ENCODE results near the gene NLRC3. TPM values are rescaled to one million over a fixed set of nuclear protein-coding genes. Genes with fewer than 3 reads are reported as not detected.
A peak's percentile ranks its signal among the peaks of the same experiment; 100 is the strongest.

Gene NLRC3
- total RNA-seq, 1 donor = under 0.01 TPM

DNA sequence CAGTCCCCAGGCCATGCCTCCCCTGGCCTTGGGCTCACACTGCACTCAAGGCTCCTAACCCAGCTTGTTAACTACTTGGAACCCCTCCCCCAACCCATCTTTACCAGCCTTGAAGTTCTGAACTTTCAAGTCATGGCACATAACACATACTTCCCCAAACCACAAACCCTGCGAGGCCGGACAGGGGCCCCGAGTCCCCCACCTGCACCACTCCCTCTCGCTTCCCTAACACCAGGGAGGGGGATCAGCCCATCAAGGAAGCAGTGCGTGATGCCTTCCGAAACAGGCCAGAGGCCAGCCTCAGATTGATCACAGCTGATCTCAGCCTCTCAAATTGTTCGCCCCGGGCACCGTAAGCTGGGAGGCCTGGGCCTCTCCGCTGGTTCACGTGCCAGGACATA lies 3.0 kb upstream of the NLRC3 start:
- Histone ChIP-seq H3K9me3 (ENCODE audit: low read depth, low read length) (no peaks in the 10 kb centered on the region), H3K27ac (ENCODE audit: low read depth, low read length) (no peak overlapping the region), H3K4me2 (ENCODE audit: insufficient read depth, low read length) (no peak overlapping the region), H3K4me3 (ENCODE audit: insufficient read depth, low read length) (no peak overlapping the region), H3K36me3 (ENCODE audit: insufficient read depth, low read length) (peaks cover 8% of the 10 kb centered on the region), H3K4me1 (ENCODE audit: insufficient read depth, low read length) (no peaks in the 10 kb centered on the region), H3K27me3 (ENCODE audit: insufficient read depth, low read length) (no peaks in the 10 kb centered on the region), H4K20me1 (ENCODE audit: insufficient read depth, low read length) (no peaks in the 10 kb centered on the region), H2AFZ (ENCODE audit: low read length) (no peak overlapping the region), H3K79me2 (ENCODE audit: insufficient read depth, low read length) (no peaks in the 10 kb centered on the region)
- peak; percentile 65 for DNase-seq (ENCODE audit: insufficient read length, low spot score, missing footprints)
- TF ChIP-seq CTCF (IDR thresholded peaks at IDR 0.05; ENCODE audit: extremely low read depth, low read depth, low read length) = no peak

- Histone ChIP-seq H3K4me3 (ENCODE audit: insufficient read depth, low read length) (no peak overlapping the region), H3K36me3 (ENCODE audit: insufficient read depth, low read length) (peaks cover 8% of the 10 kb centered on the region), H3K27me3 (ENCODE audit: insufficient read depth, low read length) (no peaks in the 10 kb centered on the region), H3K4me2 (ENCODE audit: insufficient read depth, low read length) (no peak overlapping the region), H3K79me2 (ENCODE audit: insufficient read depth, low read length) (no peaks in the 10 kb centered on the region), H3K4me1 (ENCODE audit: insufficient read depth, low read length) (no peaks in the 10 kb centered on the region), H4K20me1 (ENCODE audit: insufficient read depth, low read length) (no peaks in the 10 kb centered on the region), H3K9me3 (ENCODE audit: low read depth, low read length) (no peaks in the 10 kb centered on the region), H3K27ac (ENCODE audit: low read depth, low read length) (no peak overlapping the region), H2AFZ (ENCODE audit: low read length) (no peak overlapping the region)
- peak; percentile 52 for DNase-seq (ENCODE audit: insufficient read length, low spot score, missing footprints)
- TF ChIP-seq CTCF (IDR thresholded peaks at IDR 0.05; ENCODE audit: extremely low read depth, low read depth, low read length) = no peak
Observed at GRCh38 chr16:3579776-3580175, 2.6 kb upstream of the NLRC3 start.

DNA sequence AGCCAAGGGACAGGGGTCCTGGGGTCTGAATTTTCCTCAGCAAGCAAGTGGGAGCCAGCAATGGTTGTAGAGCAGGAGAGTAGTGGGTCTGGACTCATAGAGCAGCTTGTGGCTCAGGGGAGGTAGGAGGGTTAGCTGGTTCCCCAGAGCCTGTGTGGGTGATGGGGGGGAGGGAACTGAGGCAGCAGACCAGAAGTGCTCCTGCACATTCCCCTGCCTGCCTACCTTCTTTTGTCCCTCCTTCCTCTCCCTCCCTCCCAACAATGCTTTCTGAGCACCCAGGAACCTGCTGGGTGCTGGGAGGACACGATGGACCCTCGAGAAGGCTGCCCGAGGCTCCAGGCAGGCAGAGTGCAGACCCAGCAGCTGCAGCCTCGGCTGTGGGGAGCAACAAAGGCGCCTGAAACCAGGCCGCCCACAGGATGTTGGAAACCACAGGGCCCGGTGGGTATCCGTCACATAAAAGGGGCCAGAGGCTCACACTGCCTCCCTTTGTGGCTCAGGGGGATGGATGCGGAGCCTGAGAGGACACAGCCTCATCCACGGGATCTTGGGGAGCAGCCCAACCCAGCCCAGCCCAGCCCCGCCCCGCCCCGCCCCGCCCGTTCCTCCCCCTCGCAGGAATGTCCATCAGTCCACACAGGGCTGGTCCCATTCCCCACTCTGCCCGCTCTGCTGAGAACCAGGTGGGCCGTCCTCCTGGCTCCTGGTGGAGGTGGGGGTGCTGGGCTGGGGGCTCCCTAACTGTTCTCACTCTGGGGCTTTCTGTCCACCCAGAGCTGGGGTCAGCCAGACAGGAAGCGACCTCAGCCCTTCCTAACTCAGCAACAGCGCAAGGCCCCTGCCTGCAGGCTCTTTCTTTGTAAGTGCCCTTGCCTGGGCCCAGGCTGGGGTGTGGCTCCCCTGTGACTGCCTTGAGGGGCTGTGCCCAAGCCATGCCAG lies 1.7 kb upstream of the NLRC3 start:
- peak overlapping the region; percentile 16 for H3K4me3 ChIP-seq (ENCODE audit: insufficient read depth, low read length)
- H2AFZ ChIP-seq (ENCODE audit: low read length) = peak overlapping the region; percentile 70
- peak; percentile 84 for DNase-seq (ENCODE audit: insufficient read length, low spot score, missing footprints)
- no peaks in the 10 kb centered on the region for H4K20me1 ChIP-seq (ENCODE audit: insufficient read depth, low read length)
- no peaks in the 10 kb centered on the region for H3K9me3 ChIP-seq (ENCODE audit: low read depth, low read length)
- H3K4me1 ChIP-seq (ENCODE audit: insufficient read depth, low read length) = no peaks in the 10 kb centered on the region
- peak overlapping the region; percentile 57 for H3K4me2 ChIP-seq (ENCODE audit: insufficient read depth, low read length)
- no peaks in the 10 kb centered on the region for H3K79me2 ChIP-seq (ENCODE audit: insufficient read depth, low read length)
- H3K27ac ChIP-seq (ENCODE audit: low read depth, low read length) = no peak overlapping the region
- H3K27me3 ChIP-seq (ENCODE audit: insufficient read depth, low read length) = no peaks in the 10 kb centered on the region
- peaks cover 7% of the 10 kb centered on the region for H3K36me3 ChIP-seq (ENCODE audit: insufficient read depth, low read length)
- TF ChIP-seq CTCF (IDR thresholded peaks at IDR 0.05; ENCODE audit: extremely low read depth, low read depth, low read length) = no peak

- Histone ChIP-seq H3K9me3 (ENCODE audit: low read depth, low read length) (no peaks in the 10 kb centered on the region), H3K4me2 (ENCODE audit: insufficient read depth, low read length) (no peak overlapping the region), H3K79me2 (ENCODE audit: insufficient read depth, low read length) (no peaks in the 10 kb centered on the region), H2AFZ (ENCODE audit: low read length) (no peak overlapping the region), H4K20me1 (ENCODE audit: insufficient read depth, low read length) (no peaks in the 10 kb centered on the region), H3K27me3 (ENCODE audit: insufficient read depth, low read length) (no peaks in the 10 kb centered on the region), H3K4me1 (ENCODE audit: insufficient read depth, low read length) (no peaks in the 10 kb centered on the region), H3K4me3 (ENCODE audit: insufficient read depth, low read length) (no peak overlapping the region), H3K27ac (ENCODE audit: low read depth, low read length) (no peak overlapping the region), H3K36me3 (ENCODE audit: insufficient read depth, low read length) (peaks cover 2% of the 10 kb centered on the region)
- no peak for TF ChIP-seq CTCF (IDR thresholded peaks at IDR 0.05; ENCODE audit: extremely low read depth, low read depth, low read length)
- no peak for DNase-seq (ENCODE audit: insufficient read length, low spot score, missing footprints)
Observed at GRCh38 chr16:3578121-3578520, 918 bp upstream of the NLRC3 start.

Measured in osteoblast (primary cell).